HG03097 (cell line): Measurements from ENCODE around the gene ERLIN1.

Experiments
- ATAC-seq: cut with Tn5 transposase; IDR thresholded peaks from one replicate; pipeline ENCODE4 v1.9.1; 2021; ENCODE audit not compliant: unreplicated experiment, low FRiP score

ERLIN1 gene

DNA sequence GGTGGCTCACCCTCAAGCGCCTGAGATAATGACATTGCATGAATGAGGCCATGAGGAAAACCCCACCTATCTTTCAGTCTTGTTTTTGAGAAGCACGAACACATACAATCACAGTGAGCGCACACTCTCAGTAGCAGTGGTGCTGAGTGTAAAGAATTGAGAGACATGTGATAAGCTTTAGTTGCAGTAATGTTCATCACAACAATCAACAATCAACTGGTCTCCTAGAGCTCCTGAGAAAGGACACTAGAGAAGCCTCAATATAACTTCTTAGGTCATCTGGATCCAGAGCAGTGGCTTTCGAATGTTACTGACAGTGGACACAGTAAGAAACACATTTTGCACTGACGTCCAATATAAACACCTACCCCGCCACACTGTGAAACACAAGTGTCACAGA is 12.8 kb downstream of the ERLIN1 start:
- no peak for ATAC-seq

DNA sequence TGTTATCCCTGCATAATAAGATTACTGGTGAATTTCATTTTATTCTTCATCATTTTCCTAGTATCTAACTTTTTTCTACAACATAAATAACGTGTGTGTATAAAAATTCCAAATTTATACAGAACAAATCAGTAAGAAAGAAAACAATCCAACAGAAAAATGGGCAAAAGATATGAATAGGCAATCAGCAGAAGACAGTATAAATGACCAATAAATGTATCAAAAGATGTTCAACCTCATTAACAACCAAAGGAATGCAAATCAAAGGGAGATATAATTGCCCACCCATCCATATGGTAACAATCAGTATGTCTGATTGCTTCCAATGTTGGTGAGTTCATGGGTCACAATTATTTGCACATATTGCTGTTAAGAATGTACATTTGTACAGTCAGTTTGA is 13.5 kb downstream of the ERLIN1 start:
- ATAC-seq: no peak

DNA sequence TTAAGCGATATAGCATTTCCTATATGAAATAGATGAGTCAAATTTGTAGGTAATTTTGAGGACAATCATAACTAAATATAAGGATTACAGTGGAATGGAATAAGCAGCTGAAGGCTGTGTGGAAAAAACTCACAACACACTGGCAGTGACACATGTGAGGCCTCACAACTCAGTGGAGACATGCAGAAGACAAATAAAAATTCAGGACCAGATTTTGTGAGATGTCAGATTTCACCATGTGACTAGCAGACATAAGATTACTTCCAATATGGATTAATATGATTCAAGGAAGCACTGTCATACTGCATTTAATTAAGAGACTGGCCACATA is 17.6 kb downstream of the ERLIN1 start:
- ATAC-seq: no peak

DNA sequence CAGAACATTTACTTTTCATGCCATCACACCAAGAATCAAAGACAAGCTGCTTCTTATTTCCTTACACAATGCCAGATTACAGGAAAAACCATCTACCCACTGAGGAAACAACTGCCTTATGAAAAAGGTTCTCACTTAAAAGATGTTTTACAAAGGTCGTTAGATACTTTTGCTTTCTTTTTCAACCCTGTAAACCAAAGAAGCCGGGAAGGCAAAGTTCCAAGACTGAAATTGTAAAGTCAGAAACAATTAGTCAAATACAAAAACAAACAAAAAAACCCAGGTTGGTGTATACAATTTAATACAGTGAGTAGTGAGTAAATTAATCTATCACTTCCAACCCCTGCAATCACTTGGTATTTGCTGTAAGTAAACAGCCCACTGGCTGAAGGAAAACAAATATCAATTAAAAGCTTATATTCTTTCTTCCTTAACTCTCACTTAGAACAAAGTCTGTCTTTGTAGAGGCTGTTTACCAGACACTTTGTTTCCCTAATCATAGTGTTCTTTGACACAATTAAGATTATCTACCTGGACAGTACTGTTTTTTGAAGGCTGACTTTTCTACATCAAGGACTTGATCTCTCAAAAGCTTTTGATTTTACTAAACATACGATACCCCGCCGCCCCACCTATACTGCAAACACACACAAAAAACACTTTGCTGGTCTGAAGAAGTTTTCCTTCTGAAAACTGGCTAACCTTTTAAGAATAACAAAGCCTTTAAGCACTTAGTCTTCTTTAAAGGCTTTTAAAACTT is 18.1 kb downstream of the ERLIN1 start:
- ATAC-seq: no peak

DNA sequence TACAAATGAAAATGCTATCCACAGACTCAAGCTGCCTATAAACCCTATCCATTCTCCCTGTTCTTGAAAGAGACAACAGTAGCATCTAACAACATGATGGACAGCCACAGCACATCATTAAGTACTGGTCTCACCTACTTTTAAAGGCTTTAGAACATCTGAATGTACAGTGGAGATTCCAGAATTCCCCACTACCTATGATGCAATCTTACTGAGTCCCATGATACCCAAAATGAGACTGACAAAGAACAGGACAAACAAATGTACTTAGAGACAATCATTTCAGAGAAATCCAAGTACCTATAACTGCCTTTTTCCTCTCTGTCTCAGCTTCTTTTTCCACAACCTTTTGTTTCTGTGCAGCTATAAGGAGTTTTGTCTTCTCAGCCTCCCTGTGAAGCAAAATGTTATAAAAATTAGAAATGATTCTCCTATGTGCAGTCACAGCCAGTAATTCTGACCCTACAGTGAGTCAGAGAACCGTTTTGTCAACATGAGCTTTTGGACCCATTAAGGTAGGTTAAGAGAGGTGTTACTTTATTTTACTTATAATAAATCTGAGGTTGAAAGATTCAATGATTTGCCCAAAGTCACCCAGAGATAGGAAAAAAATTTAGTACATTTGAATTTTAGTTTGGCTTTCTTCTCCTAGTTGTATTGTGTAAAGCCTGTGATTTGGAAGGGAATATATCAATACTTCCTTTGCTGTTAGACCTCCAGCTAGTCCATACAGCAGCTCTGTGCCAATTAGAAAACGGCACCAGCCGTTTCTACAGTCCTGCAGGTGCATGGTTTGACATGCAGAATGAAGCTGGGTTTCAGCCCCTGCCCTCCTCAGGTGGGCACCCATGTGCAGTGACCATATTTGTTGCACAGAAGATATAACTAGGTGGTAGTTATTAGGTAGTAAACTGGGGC is 21.9 kb downstream of the ERLIN1 start:
- no peak for ATAC-seq

DNA sequence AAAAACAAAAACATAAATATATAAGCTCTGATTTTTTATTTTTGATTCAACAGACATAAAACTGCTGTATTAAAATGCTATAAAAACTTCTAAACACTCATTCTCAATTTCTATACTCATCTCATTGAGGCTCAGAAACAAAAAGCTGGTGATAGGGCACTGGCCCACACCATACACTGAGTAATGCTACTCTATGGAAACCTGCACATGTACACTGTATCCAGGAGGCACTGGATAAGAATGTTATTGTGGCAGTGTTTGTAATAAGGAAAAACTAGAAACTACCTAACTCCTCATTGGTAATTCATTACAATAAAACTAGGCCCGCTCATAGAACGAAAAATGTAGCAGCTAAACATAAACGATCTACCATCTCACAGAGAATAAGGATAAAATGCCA is 23.1 kb downstream of the ERLIN1 start:
- ATAC-seq: no peak

DNA sequence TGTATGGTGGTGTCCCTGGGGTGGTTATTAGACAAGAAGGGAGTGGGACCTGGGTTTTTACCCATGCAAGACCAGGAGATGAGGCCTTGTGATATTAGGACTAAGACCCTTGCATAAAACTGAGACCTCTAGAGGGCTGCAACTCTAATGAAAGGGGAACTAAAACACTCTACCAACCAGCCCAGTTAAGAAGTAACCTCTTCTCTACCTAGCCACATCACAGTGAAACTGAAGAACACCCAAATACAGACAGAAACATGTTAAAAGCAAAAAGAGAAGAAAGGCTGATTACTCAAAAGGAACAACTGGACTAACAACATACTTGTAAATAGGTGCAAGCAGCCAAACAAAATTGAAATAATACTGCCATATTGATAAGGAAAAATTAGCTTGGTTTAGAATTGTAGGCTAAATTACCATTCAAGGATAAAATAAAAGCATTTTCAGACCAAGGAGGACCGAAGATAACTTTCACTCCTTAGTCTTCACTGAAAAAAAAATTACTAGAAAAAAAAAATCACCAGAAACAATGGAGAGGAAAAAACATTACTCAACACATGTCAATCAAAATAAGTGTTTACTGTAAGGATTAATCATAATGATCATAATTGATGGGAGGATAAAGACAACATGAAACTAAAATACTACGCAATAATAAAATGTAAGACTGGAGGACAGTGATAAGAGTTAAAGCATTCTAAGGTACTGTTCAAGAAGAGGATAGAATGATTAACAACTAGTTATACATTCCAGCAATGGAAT is 27.6 kb downstream of the ERLIN1 start:
- peak; percentile 62 for ATAC-seq

DNA sequence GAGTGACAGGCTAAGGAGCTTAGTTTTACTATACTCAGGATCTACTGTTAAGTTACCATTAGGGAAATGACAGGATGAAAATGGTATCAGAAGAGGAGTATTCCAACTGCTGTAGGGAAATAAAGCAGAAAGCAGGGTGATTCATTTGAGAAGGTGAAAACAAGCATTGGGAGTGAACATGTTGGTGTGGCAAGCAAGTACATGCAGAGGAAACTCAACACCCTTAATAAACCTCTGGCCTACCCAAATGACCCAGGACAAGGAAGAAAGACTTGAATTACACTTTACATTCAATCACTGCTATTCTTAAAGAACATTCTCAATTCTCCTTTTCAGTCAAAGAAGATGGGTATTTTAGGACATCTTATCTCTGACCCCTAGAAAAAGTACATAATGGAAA is 28.7 kb downstream of the ERLIN1 start:
- no peak for ATAC-seq

DNA sequence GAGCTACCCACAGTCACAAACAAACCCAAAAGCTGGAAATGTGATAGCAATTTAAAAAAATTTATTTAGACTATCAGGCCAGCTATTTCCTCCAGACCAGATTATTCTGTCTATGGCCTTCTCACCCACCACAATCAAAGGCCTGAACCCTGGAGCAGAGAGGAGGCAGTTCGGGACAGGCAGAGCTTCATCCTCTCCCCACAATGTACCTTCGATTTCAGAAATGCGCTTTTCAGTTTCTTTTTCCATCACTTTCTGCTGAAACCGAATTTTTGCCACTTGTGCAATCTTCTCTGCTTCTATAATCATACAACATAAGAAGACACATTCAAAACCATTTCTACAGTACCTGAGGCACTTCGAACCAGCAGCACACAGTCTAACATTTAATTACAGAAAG is 29.9 kb downstream of the ERLIN1 start:
- no peak for ATAC-seq

DNA sequence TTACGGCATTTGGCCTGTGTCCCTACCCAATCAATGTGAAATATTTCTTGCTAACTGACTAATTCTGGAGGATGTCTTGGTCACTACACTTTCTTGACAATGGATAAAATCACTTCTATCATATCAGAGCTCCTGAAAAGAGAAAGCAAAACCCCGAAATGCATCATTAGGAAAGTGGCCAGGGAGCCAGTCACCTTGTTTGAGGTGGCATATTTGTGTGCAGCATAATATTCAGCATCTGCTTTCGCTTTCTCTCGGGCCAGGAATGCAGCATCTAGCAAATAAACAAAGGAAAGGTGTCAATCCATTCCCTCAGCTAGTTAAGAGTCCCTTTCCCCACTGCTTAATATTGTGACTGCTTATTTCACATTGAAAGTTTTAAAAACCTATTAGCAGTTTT is 31.2 kb downstream of the ERLIN1 start:
- ATAC-seq: no peak

DNA sequence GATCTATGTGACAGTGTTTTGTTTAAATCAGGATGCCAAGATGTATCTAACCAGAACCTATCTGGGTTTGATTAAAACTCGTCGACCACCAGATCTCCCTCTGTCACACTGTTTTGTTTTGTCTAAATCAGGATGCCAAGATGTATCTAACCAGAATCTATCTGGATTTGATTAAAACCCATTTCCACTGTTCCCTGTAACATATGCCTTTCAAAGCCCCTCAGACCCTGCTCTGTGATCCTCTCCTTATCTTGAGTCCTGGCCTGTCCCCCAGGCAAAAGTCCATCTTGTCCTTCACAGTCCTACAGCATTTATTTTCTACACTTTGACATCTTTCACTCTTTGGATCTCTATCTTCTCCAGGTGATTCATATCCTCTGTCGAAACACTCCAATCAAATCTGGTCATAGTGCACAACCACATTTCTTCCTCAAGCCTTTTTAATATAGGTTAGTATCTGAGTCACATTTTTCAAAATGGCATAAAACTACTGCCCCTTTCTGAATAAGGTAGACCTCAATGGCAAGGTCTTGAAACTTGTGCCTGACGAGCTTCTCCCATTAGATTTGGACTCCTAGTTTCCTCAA is 32.5 kb downstream of the ERLIN1 start:
- ATAC-seq: no peak

DNA sequence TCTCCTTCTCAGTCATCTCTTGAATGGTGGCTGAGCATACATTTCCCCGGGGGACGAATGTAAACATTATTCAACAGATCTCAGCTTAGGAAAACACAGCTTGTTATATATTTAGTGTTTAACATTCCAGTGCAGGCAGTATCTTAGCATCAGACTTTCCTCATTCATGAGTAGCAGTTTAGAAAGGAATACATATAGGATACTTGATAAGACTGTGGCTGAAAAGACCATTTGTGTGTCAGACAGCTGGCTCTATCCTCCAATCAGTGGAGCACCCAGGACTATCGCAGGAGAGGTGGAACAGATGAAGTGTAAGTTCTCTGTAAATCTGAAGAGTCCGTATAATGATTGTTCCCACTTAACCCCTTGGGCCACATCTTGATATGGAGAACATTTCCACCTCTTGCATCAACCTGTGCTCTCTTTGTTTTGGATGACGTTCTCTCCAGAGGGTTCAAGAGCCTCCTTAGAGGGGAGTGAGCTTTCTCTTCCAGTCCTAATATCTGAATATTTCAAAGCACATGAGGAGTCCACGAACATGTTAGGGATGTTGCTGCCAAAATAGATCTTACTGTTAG is 34.0 kb downstream of the ERLIN1 start:
- no peak for ATAC-seq

DNA sequence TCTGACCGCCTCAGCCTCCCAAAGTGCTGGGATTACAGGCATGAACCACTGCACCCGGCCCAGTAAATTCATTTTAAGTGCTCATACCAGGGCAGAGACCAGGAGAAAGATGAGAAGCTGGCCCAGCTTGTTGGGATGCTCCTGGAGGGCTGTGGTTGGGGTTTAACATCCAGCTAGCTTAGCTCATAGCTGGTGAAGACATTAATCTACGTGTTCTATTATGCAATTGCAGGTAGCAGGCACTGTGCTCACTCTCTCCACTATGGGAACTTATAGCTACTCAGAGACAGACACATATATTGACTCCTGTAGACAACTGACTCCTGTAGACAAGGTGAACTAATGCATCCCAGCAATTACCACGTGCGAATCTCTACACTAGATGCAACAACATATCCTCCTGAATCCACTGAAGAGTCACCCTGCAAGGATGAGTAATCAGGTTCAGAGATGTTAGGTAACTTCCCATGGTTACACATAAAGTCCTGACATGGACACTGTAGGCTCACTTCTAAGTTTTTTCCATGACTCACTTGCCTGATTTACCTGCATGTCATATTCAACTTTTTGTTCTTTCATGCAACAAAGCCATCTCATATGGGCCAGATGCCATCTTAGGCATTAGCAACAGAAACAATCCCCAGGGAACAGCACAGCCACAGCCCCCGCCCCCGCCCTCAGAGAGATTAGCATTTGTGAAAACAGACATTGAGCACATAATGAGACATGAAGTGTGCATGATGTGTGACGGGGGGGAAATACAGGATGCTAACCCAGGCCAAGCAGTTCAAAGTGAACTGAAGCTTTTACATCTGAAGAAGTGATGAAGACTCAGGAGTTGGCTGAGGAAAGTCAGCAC is 37.2 kb downstream of the ERLIN1 start:
- ATAC-seq: no peak

DNA sequence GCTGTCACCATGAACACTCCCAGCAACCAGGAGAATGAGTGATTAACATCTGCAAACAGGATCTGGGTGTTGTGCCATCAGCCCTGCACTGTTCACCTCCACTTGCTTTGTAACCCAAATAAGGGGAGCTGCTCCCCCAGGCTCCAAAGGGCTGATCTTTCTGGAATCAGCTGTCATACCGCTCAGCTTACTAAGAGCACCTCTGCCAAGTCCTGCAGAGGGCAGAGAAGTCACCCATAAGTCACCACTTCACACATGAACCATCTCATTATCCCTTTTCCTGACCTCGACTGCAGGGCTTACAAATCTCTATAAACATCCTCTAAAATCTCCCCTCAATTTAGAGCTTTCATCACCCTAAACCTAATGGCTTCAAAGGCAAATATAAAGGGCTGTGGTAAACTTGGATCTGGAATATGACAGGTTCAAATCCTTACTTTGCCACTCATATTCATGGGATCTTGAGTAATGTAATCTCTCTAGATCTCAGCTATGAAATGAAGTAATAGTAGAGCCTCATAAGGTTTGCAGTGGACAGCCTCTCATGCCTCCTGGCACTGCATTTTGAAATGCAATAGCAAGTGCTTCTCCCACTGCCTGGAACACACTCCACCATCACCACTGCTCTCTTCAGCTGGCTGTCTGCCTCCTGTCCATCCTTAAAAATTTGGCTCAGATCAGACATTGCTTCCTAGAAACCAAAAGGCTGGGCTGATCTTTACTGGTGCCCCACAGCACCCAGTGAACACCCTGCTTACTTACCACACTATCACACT is 38.8 kb downstream of the ERLIN1 start:
- no peak for ATAC-seq

DNA sequence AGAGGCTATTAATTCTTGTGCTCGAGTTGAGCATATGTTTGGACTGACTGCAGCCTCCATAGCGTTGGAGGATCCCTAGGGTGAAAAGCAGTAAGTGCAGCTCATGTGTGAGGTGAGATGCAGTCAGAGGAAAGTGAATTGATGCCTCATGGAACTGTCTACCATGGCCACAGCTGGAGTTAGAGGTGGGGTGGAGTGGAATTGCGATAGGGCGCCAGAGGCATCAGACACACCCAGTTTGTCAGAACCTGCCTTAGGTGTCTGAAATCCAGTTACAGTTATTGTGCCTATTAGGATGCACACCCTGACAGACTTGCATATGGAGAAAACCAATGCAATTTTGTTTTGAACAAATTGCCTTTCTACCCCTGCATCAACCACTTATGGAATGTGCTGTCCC is 39.4 kb downstream of the ERLIN1 start:
- no peak for ATAC-seq

DNA sequence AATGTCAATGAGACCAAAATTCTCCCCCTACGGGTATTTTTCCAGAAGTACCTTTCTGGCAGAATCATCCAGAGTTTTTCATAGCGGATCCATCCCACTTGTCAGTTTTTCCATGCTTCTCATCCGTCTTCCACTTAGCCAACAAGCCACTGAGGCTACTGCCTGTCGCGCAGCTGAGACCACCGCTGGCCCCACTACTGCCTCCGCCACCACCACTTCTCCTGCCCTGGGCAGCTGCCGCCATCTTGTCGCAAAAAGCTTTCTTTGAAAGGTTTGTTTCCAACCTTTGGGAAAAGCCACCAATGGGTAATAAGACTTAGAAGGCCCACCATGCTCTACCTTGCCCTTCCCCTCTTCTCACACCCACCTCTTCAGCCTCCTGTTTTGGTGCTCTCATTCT is 42.1 kb downstream of the ERLIN1 start:
- no peak for ATAC-seq

DNA sequence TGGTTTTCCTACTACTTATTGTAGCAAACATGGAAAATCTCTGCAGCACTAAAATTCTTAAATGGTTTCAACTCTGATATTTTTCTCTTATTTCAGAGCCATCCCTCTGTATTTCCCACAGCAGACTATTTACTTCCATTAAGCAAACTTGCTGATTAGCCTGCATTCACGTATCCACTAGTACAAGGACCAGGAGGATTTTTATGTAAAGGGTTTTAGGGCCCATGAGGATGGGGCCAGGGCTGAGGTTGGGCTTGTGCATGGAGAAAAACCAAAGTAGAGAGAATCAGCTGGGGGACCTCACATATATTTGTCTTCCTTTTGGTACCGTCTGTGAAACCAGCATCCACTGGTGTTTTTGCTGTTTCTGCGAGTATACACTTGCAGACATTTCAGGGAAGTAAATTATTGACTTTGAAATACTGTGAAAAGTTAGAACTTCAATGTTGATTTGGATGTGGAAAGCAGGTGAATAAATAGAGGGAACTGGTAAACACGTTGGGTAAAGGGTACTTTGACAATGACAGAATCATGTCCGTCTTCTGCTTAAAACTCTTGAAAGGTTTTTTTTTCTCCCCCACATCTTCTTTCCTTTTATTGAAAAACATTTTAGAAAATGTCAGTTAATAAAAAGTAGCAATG is 44.3 kb downstream of the ERLIN1 start:
- ATAC-seq: no peak

DNA sequence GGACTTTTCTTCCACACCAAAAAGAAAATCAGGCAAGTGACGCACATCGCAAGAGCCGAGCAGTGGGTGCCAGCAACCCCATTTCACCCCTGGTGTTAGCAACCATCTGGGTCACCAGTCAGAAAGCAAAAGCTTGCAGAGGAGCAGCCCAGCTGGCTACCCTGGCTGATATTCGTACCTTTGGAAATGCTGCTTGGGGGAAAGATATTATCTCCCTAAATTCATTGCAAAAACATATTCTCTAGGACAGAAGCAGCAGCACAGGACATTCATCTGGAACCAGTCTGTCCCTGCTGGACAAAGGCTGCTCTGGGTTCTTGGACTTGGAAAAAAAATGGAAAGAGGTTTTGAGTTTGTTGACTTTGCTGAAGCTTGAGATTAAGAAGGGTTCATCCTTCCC is 45.8 kb downstream of the ERLIN1 start:
- no peak for ATAC-seq
